IPS-NIHi11 (cell line): ENCODE data around the gene RWDD1.

Experiments
- DNase-seq: peaks from one replicate; pipeline ENCODE4 v3.0.0; 2012; ENCODE audit warnings: mixed read lengths, low spot score

RWDD1 gene, protein sequence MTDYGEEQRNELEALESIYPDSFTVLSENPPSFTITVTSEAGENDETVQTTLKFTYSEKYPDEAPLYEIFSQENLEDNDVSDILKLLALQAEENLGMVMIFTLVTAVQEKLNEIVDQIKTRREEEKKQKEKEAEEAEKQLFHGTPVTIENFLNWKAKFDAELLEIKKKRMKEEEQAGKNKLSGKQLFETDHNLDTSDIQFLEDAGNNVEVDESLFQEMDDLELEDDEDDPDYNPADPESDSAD

DNA sequence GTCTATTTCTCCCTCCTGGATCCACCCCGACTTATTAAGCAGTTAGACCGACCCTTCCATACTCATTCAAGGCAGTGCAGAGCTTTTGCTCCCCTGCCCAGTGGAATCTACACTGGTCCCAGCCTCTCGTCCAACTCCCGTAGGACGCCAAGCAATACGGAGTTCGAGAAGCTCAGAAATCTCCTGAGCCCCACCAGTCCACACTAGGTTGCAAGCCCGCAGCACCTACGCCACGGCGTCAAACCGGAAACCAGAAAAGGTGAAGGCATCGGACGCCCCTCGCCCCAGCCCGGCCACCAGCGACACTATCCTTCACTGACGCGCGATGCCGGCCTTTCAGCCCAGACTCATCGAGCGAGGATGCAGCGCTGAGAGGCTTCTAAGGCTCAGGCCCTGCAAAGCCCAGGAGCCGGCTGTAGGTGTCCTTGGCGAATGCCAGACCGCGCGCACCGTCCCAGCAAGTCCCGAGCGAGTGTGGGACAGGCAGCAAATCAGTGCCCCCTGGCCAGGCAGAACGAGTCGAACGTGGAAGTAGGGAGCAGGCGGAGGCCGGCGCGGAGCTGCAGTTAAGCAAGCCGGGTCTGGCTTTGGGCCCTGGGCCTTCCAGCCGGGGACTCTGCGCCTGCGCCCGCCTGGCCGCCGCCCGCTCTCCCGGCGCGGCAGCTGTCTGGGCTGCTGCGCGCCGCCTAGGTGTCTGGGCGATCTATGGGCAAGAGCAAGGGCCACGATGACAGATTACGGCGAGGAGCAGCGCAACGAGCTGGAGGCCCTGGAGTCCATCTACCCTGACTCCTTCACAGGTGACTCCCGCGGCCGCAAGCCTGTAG is at the start of gene RWDD1:
Gene RWDD1, plus strand, starts transcription at position 649 of the 827 bp plus-strand sequence. Its CDS starts 79 bp downstream, at position 728.
- peak; percentile 98 for DNase-seq

- no peak for DNase-seq
Measured at GRCh38 chr6:116522896-116523295, 48.4 kb upstream of the RWDD1 start.

GRCh38 chr6:116524236-116524635 is 47.1 kb upstream of the RWDD1 start:
- no peak for DNase-seq

DNA sequence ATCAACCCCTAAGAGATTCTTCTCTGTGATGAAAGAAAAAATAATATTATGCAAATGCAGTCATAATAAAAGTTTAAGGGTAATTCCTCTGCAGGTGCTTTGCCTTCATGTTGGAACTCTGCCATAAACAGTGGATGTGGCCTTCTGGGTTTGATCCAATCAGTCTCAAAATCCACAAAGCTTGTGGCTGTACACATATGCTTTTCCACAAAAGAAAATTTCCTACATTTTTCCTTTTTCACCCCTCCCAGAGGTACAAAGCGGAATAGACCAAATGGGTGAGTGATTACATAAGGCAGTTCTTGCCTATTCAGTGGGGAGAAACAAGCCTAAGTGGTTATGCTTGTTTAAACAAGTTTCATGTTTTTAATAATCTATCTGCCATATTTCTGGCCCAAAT is 43.2 kb upstream of the RWDD1 start:
- no peak for DNase-seq

DNA sequence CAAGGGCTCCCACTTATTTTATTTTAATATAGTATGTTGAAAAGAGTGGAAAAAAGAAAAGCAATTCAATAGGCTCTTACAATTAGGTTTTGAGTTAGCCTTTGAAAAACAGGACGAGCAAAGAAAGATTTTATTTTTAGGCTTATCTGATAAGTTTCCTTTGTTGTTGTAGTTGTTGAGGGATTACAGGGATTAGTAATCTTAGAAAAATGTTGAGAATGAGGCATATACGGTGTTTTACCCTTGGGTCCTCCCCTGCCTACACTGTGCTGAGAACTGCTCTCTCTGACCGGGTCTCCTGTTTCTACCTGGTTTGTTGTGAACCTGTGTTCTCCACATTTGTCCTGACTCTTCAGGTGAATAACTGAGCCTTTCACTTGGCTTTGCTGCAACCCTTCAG is 42.5 kb upstream of the RWDD1 start:
- DNase-seq = no peak

GRCh38 chr6:116529466-116530290 is 41.6 kb upstream of the RWDD1 start:
- DNase-seq = no peak

GRCh38 chr6:116530436-116530835 is 40.9 kb upstream of the RWDD1 start:
- no peak for DNase-seq

DNA sequence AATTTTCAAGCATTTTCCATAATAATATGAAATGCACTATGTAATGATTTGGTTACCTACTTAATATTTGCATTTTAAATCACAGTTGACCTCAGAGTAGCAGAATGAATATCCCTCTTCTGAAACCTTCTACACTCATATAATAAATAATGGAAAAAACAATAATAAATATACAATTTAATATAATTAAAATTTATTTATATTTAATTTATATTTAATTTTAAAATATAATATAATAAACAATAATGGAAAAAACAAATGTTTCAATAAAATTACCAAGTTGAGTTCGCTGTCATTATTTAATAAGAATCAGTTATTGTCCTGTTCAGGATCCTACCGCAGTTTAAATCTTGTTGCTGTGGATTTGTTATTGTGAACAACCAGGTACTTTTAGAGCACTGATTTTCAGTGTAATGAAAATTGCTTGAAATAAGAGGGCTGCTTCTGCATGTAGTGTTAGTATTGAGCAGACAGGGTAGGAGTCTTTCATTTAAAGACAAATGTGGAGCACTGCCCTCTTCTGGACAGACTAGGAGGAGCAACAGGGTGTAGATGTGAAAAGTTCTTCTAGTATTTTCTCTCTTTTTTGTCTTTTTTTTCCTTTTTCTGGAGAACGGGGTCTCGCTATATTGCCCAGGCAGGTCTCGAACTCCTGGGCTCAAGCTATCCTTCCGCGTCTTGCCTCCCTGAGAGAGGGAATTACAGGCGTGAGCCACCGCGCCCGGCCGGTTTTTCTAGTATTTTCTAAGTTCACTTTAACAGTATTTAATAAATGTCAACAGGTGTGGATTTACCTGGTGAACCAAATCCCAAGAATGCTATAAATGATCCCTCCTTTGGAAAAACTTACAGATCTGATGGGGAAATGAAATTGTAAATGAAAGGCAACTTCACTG is 39.4 kb upstream of the RWDD1 start:
- peak; percentile 50 for DNase-seq

DNA sequence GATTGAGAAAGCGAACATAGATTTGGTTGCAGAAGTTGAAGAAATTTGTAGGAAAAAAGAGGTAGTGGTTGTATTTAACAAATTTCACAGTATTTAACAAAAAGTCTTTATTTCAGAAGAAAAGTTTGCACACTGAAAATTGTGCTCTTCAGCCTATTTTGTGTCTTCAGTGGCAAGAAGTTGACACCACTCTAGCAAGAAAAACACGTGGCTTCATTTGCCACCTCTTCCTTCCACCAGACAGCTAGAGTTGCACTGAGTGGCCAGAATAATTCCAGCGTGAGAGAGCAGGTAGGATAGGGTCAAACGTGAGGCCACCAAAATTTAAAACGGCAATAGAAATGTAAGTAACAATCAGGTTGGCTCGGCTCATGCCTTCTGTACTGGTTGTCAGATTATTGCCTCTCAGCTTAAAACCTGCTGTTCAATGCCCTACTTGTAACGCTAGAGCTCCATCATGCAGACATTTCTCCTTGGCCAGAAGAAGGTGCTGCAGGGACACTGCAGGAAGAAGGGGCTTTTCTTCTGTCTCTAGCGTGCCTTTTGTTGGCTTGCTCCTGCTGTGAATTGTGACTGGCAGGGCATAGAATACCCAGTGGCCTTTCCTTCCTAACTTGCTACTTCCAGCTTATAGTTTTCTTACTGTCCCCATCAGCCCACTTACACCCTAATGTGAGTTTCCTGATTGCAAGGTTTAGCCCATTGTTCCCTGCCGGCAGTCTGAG is 37.9 kb upstream of the RWDD1 start:
- no peak for DNase-seq

DNA sequence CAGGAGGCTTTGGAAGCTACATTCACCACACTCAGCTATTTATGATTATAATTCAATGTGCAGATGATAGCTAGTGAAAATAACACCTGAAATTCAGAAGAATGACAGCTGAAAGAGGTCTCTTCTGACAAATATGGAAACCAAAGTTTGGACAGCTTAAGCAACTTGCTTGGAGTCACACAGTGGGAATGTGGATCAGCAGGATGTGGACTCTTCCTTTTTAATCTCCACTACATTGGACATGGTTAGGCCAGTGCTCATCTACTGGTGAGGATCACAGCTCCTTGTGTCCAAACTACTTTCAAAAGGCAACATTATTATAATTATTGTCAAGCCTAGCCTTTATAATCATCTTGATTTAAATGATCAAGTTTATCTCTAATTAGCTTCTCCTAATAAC is 36.2 kb upstream of the RWDD1 start:
- DNase-seq = no peak

DNA sequence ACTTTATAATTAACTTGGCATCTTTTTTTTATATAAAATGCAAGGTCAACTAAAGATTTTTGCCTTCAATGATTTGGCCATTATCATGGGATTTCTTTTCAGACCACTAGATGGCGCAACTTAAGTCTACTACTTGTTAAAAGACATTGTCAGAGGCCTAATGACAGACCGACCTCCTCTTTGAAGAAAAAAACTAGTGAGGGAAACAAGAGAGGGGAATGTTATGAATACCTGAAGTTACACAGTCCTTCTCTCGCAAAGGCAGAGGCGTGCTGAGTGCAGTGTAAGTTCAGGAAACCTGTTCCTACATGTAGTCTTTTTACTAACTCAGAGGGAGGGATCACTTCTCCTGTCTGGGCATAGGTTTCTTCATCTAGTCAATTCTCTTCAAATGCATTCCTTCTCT is 35.1 kb upstream of the RWDD1 start:
- DNase-seq = peak; percentile 40

- no peak for DNase-seq
Measured at GRCh38 chr6:116542426-116542825, 28.9 kb upstream of the RWDD1 start.

- no peak for DNase-seq
Measured at GRCh38 chr6:116543149-116543548, 28.2 kb upstream of the RWDD1 start.

GRCh38 chr6:116545651-116546050 is 25.7 kb upstream of the RWDD1 start, which contains the start of gene TRAPPC3L:
TSS of gene TRAPPC3L (minus strand) at chr6:116545684. CDS start at chr6:116545514, 170 bp downstream.
- DNase-seq = no peak

DNA sequence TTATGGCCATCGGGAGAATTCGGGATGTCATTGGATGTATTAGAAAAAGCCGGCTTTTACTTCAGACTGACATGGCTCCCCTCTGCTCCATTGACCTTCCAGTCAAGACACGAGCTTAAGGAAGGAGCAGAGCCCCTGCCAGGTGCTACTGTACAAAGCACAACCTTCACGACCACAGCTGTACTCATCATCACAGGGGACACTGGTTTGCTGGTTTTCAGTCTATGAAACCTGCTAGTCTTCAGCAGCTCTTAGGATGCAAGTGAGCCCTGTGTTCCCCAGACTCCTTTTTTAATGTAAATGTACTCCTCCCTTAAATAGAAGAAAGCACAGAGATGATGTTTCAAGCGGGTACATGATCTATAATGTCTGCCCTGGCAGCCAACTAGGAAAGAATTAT is 23.9 kb upstream of the RWDD1 start:
- no peak for DNase-seq

GRCh38 chr6:116550796-116551195 is 20.5 kb upstream of the RWDD1 start:
- DNase-seq = no peak

- no peak for DNase-seq
Measured at GRCh38 chr6:116553451-116553850, 17.9 kb upstream of the RWDD1 start, which contains the start of gene CALHM4. TSS of gene CALHM4 (plus strand) at chr6:116553751. CDS start at chr6:116553794, 43 bp downstream.

DNA sequence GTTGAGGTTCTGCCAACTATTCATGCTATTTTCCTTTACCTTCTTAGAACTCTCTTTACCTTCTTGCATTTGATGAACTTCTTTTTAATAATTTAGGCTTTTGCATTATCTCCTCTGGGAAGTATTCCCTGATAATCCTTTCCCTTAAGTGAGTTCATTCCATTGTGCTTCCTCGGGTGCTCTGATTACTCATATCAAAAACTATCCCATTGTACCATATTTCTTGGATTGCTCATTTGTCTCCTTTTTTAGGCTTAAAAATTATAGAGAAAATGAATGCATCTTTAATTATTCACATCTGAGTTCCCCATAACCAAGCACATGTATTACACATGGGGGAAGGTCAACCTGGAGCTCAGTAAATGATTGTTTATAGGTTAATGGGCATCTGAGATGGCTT is 15.2 kb upstream of the RWDD1 start:
- no peak for DNase-seq

- DNase-seq = no peak
Measured at GRCh38 chr6:116556814-116557415, 14.4 kb upstream of the RWDD1 start.

DNA sequence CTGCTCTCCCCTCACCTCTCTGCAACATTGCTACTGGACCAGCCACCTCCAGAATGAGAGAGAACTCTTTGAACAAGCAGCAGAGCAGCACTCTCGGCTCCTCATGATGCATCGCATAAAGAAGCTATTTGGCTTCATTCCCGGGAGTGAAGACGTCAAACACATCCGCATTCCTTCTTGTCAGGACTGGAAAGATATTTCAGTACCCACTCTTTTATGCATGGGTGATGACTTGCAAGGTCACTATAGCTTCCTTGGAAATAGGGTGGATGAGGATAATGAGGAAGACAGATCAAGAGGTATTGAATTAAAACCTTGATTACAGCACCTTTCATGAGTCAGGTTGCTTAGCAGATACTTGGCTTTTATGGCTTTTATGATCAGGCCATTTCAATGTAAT is 13.4 kb upstream of the RWDD1 start:
- DNase-seq = no peak
